Fibroblast of lung (primary cell): ENCODE data around the gene PCAT7.
A peak's percentile ranks its signal among the peaks of the same experiment; 100 is the strongest.

Experiments used
- EZH2 ChIP-seq: IDR thresholded peaks from 2 replicates; pipeline ENCODE4 v1.5.1; 2012; ENCODE audit warnings: low read length, control low read depth, mild to moderate bottlenecking; ENCODE audit errors: missing control alignments
- TF ChIP-seq, protein P1 (sequence below), 2 donors: IDR thresholded peaks in 1 of 2; conservative IDR thresholded peaks in 1 of 2; 1 replicate in 1 of 2; 2 replicates in 1 of 2; pipeline ENCODE4 v1.5.1; 2011 to 2012; ENCODE audit warnings: low read length in 2 of 2, control low read depth in 1 of 2, inconsistent platforms in 1 of 2, low read depth in 1 of 2, mild to moderate bottlenecking in 1 of 2

DNA sequence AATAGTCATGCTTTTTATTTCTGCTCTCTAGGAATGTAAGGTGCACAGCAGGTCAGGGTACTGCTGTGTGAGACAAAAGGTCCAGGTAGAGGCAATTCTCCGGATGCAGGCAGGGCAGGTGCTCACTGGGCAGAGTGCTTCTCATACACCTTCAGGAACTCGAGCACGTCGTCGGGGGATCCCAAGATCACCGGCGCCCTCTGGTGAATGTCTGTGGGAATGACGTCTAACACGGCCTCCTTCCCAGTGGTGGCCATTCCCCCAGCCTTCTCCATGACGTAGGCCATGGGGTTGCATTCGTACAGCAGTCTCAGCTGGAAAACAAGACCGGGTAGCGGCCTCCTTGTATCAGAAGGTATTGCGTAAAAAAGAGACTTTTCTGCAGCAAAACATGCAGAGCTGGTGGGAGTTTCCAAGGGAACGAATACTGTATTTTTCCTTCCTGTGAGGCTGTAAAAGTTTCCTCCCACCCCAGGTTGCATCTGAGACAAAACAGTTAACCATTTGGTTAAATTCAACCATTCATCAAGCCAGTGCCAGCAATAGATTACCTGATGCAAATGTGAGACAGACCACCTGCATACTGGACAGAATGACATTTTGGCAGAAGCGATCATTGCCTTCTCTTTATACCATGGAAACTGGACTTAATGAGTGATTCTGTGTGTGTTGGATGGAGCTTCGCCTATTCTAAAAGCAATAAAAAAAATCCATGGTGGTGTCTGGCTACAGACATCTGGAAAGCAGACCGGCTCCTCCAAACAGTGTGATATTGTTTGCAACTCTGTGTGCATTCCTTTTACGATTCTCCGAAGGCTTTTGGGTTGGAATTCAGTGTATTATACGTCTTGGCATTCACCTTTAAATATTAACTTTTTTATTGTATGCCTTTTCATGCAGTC lies 48.6 kb downstream of the PCAT7 start:
- TF ChIP-seq, protein P1, sequence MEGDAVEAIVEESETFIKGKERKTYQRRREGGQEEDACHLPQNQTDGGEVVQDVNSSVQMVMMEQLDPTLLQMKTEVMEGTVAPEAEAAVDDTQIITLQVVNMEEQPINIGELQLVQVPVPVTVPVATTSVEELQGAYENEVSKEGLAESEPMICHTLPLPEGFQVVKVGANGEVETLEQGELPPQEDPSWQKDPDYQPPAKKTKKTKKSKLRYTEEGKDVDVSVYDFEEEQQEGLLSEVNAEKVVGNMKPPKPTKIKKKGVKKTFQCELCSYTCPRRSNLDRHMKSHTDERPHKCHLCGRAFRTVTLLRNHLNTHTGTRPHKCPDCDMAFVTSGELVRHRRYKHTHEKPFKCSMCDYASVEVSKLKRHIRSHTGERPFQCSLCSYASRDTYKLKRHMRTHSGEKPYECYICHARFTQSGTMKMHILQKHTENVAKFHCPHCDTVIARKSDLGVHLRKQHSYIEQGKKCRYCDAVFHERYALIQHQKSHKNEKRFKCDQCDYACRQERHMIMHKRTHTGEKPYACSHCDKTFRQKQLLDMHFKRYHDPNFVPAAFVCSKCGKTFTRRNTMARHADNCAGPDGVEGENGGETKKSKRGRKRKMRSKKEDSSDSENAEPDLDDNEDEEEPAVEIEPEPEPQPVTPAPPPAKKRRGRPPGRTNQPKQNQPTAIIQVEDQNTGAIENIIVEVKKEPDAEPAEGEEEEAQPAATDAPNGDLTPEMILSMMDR (conservative IDR thresholded peaks at IDR 0.05 in 1 of 2, IDR thresholded peaks at IDR 0.05 in 1 of 2; ENCODE audit: low read depth in 1 of 2, low read length in 2 of 2), result peak; percentile 59 to 70
- TF ChIP-seq EZH2, result no peak
